ENCODE results near the gene EDC4. TPM values are rescaled to one million over a fixed set of nuclear protein-coding genes. Genes with fewer than 3 reads are reported as not detected.

Gene EDC4
- total RNA-seq, 3 donors from 2014 or later, result 58.3 to 82.0 (median 64.6) TPM

GRCh38 chr16:67880584-67880983 lies 7.7 kb downstream of the EDC4 start:
- intact Hi-C loops (cut with DNase I, micrococcal nuclease), result loop anchor here in 1 of 2 donors (10.0 kb wide), 1 partner anchor 54 kb away; the partner anchor contains the start of genes CTRL and PSMB10
- Histone ChIP-seq H3K9me3 (no peaks in the 10 kb centered on the region), H3K4me3 (no peak overlapping the region), H3K36me3 (ENCODE audit: low read depth) (peaks cover 30% of the 10 kb centered on the region), H3K4me1 (ENCODE audit: low read depth) (no peaks in the 10 kb centered on the region)
- ATAC-seq, result no peak
- no peak for DNase-seq
- TF ChIP-seq CTCF (IDR thresholded peaks at IDR 0.05), result no peak

- no peak for TF ChIP-seq CTCF (IDR thresholded peaks at IDR 0.05)
- DNase-seq, result no peak
- no peaks in the 10 kb centered on the region for H3K4me1 ChIP-seq (ENCODE audit: low read depth)
- no peak for ATAC-seq
- no peaks in the 10 kb centered on the region for H3K9me3 ChIP-seq
- peaks cover 29% of the 10 kb centered on the region for H3K36me3 ChIP-seq (ENCODE audit: low read depth)
- H3K4me3 ChIP-seq, result no peak overlapping the region
- intact Hi-C loops (cut with DNase I, micrococcal nuclease), result loop anchor here in 1 of 2 donors (10.0 kb wide), 1 partner anchor 53 kb away; the partner anchor contains the start of genes CTRL and PSMB10
Measured at GRCh38 chr16:67881621-67882161, 8.8 kb downstream of the EDC4 start.

DNA sequence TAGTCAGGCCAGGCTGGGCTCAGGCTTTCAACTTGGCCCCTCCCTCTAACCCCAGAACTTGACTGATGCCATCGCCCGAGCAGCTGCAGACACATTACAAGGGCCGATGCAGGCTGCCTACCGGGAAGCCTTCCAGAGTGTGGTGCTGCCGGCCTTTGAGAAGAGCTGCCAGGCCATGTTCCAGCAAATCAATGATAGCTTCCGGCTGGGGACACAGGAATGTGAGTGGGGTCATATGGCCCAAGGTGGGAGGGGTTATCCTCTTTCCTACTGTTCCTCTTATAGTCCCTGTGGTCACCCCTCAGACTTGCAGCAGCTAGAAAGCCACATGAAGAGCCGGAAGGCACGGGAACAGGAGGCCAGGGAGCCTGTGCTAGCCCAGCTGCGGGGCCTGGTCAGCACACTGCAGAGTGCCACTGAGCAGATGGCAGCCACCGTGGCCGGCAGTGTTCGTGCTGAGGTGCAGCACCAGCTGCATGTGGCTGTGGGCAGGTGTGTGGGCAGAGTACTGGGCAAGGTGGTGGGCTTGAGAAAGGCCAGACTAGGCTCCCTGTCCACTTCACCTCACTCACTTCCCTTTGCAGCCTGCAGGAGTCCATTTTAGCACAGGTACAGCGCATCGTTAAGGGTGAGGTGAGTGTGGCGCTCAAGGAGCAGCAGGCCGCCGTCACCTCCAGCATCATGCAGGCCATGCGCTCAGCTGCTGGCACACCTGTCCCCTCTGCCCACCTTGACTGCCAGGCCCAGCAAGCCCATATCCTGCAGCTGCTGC lies 9.7 kb downstream of the EDC4 start:
- DNase-seq, result no peak
- peaks cover 22% of the 10 kb centered on the region for H3K36me3 ChIP-seq (ENCODE audit: low read depth)
- intact Hi-C loops (cut with DNase I, micrococcal nuclease), result loop anchor here in 1 of 2 donors (10.0 kb wide), 1 partner anchor 52 kb away; the partner anchor contains the start of genes CTRL and PSMB10
- no peaks in the 10 kb centered on the region for H3K9me3 ChIP-seq
- ATAC-seq, result no peak
- H3K4me3 ChIP-seq, result no peak overlapping the region
- no peak for TF ChIP-seq CTCF (IDR thresholded peaks at IDR 0.05)
- no peaks in the 10 kb centered on the region for H3K4me1 ChIP-seq (ENCODE audit: low read depth)

GRCh38 chr16:67883146-67883871 lies 10.5 kb downstream of the EDC4 start:
- no peak for TF ChIP-seq CTCF (IDR thresholded peaks at IDR 0.05)
- intact Hi-C loops (cut with DNase I, micrococcal nuclease), result loop anchor here in 1 of 2 donors (10.0 kb wide), 1 partner anchor 51 kb away; the partner anchor contains the start of genes CTRL and PSMB10
- Histone ChIP-seq H3K4me1 (ENCODE audit: low read depth) (no peaks in the 10 kb centered on the region), H3K9me3 (no peaks in the 10 kb centered on the region), H3K36me3 (ENCODE audit: low read depth) (peaks cover 17% of the 10 kb centered on the region), H3K4me3 (no peak overlapping the region)
- DNase-seq, result no peak
- peak; percentile 75 for ATAC-seq

DNA sequence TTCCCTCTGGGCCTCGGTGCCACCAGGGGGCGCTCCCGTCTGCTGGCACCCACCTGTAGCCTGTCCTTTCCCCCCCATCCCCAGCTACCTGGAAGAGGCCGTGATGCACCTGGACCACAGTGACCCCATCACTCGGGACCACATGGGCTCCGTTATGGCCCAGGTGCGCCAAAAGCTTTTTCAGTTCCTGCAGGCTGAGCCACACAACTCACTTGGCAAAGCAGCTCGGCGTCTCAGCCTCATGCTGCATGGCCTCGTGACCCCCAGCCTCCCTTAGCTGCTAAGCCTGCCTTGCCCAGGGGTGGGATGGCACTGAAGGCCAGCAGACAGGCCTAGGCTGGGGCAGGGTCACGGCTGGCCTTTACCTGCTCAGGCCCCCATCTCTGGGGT lies 11.0 kb downstream of the EDC4 start:
- DNase-seq (peak in 2 of 3 donors; percentile 77 to 79), ATAC-seq (peak; percentile 73)
- Histone ChIP-seq H3K36me3 (ENCODE audit: low read depth) (peaks cover 13% of the 10 kb centered on the region), H3K9me3 (no peaks in the 10 kb centered on the region), H3K4me1 (ENCODE audit: low read depth) (no peaks in the 10 kb centered on the region), H3K4me3 (no peak overlapping the region)
- intact Hi-C loops (cut with DNase I, micrococcal nuclease), result loop anchor here in 1 of 2 donors (10.0 kb wide), 1 partner anchor 51 kb away; the partner anchor contains the start of genes CTRL and PSMB10
- TF ChIP-seq CTCF (IDR thresholded peaks at IDR 0.05), result peak; percentile 78
